H1 (cell line): ENCODE data around the gene HDAC10. TPM values are rescaled to one million over a fixed set of nuclear protein-coding genes. Genes with fewer than 3 reads are reported as not detected.

Experiments
- CHD7 ChIP-seq: fragments of 300-600 bp; sonication (generic); IDR thresholded peaks from 2 replicates; pipeline ENCODE4 v1.7.1; 2012; ENCODE audit warnings: low read length, moderate library complexity, mild to moderate bottlenecking, inconsistent platforms; ENCODE audit not compliant: insufficient replicate concordance
- NRF1 ChIP-seq: IDR thresholded peaks from 2 replicates; pipeline ENCODE4 v1.6.1; 2011; ENCODE audit warnings: mild to moderate bottlenecking, low read depth, low read length, improper control_type of control experiment
- polyA plus RNA-seq, 7 experiments: library from polyadenylated mRNA; depleted of rRNA in 3 of 7; stranded (reverse) in 5 of 7; unstranded in 2 of 7; fragments of >200 nt in 5 of 7; fragments of 200-250 nt in 2 of 7; gene quantifications; 1 replicate in 5 of 7; 2 replicates in 1 of 7; 4 replicates in 1 of 7; pipeline versions ENCODE4 v1.2.1 to v1.2.3, GENCODE V29; 2011 to 2013; ENCODE audit warnings: missing spikeins in 2 of 7, mixed read lengths in 2 of 7
- total RNA-seq: library from RNA; stranded (reverse); fragmentation: NEBNext Ultra II Directional; extraction: Animal tissue kit (Norgen Biotek cat#: 25700); gene quantifications from 2 replicates; pipeline ENCODE4 v1.2.1, GENCODE V29; 2021

Gene HDAC10
- total and polyA plus RNA-seq, 2 of the 8 experiments (the other 6 are each of a cell fraction or from before 2014, with no cell fraction given) = 11.2 to 26.4 TPM

- no peak for TF ChIP-seq CHD7
- TF ChIP-seq NRF1 = no peak
Measured at GRCh38 chr22:50222508-50222907, 28.6 kb downstream of the HDAC10 start (continued).
